DND-41 (cell line): ENCODE measurements around the gene CYP46A1.

Source experiments
- CTCF ChIP-seq: IDR thresholded peaks from 2 replicates; pipeline ENCODE4 v1.5.1; 2012; ENCODE audit warnings: borderline replicate concordance, low read length, moderate library complexity, mild to moderate bottlenecking; ENCODE audit not compliant: poor library complexity, severe bottlenecking; ENCODE audit errors: extremely low read depth
- EZH2 ChIP-seq: IDR thresholded peaks from 3 replicates; pipeline ENCODE4 v1.6.1; 2012; ENCODE audit warnings: borderline replicate concordance, low read depth, mild to moderate bottlenecking, moderate library complexity, low read length, inconsistent platforms; ENCODE audit not compliant: severe bottlenecking

- no peak for TF ChIP-seq CTCF
- TF ChIP-seq EZH2, result no peak
Measured at GRCh38 chr14:99706107-99706900, 22.2 kb downstream of the CYP46A1 start.
